ENCODE measurements around the gene TRAIP. TPM values are rescaled to one million over a fixed set of nuclear protein-coding genes. Genes with fewer than 3 reads are reported as not detected.

The TRAIP gene
- total and polyA plus RNA-seq, 5 donors, result 0.68 to 1.5 (median 1.2) TPM

DNA sequence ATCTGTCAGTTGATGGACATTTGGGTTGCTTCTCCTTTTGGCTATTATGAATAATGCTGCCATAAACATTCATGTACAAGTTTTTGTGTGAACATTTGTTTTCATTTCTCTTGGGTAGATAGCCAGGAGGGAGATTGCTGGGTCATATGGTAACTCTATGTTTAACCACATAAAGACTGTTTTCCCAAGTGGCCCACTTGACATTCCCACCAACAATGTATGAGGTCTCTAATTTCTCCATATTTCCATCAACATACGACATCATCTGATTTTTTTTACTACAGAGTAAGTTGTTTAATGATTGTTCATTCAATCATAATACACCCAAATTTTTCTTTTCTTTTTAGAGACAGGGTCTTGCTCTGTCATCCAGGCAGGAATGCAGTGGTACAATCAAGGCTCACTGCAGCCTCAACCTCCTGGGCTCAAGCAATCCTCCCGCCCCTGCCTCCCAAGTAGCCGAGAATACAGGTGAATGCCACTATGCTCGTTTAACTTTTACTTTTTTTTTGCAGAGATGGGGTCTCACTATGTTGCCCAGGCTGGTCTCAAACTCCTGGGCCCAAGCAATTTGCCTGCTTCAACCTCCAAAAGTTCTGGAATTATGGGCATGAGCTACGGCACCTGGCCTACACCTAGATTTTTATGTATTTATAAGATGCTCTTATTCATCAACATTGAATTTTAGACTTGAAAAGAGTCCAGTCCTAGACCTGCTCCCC, 76.8 kb downstream of the TRAIP start:
- Histone ChIP-seq H3K9me3 (ENCODE audit: control insufficient read depth, low read length) (no peaks in the 10 kb centered on the region), H3K27ac (ENCODE audit: low read length) (no peak overlapping the region), H3K4me1 (ENCODE audit: control insufficient read depth, insufficient read depth, low read length) (peaks cover 4% of the 10 kb centered on the region), H3K4me3 (ENCODE audit: low read length) (no peak overlapping the region), H3K27me3 (ENCODE audit: control insufficient read depth, insufficient read depth) (no peaks in the 10 kb centered on the region)
- 92% methylated on average over 5 of the region's 5 CpGs for WGBS
- ATAC-seq (no peak), DNase-seq (no peak)
- intact Hi-C loops (cut with DNase I), result no loop called here

Small RNA genes lying within 50 kb of the gene (microRNA-seq; reads per million reads assigned to microRNA genes)
- gene MIR5193, result 0 reads per million in 2 donors

Other genes starting within 250 kb of the TRAIP start
- gene APEH, start 182.2 kb downstream of the TRAIP start, total RNA-seq, result 100 to 1,000 TPM in 1 of 4 donors, 10 to 100 TPM in 3; 75.7 to 110 (median 93.6) TPM
- 37.4 TPM for gene APEH, start 182.2 kb downstream of the TRAIP start, polyA plus RNA-seq
- 1 to 10 TPM; 3.5 to 7.5 (median 6.6) TPM for gene MST1, start 167.1 kb downstream of the TRAIP start, total RNA-seq
- gene MST1, start 167.1 kb downstream of the TRAIP start, polyA plus RNA-seq, result 6.2 TPM
- gene RNF123, start 167.0 kb downstream of the TRAIP start, total RNA-seq, result 10 to 100 TPM; 36.6 to 44.6 (median 41.8) TPM
- gene RNF123, start 167.0 kb downstream of the TRAIP start, polyA plus RNA-seq, result 24.4 TPM
- under 1 TPM in 1 of 4 donors, not detected in 3; 0.09 TPM for gene AMIGO3, start 136.9 kb downstream of the TRAIP start, total RNA-seq
- gene AMIGO3, start 136.9 kb downstream of the TRAIP start, polyA plus RNA-seq, result 0.57 TPM
- 10 to 100 TPM; 12.6 to 34.7 (median 19.6) TPM for gene GMPPB, start 132.6 kb downstream of the TRAIP start, total RNA-seq
- gene GMPPB, start 132.6 kb downstream of the TRAIP start, polyA plus RNA-seq, result 13.2 TPM
- 10 to 100 TPM; 18.4 to 24.0 (median 21.7) TPM for gene IP6K1, start 70.0 kb downstream of the TRAIP start, total RNA-seq
- 14.6 TPM for gene IP6K1, start 70.0 kb downstream of the TRAIP start, polyA plus RNA-seq
- gene CDHR4, start 56.7 kb downstream of the TRAIP start, total RNA-seq, result under 1 TPM in 1 of 4 donors, not detected in 3; 0.29 TPM
- 0.07 TPM for gene CDHR4, start 56.7 kb downstream of the TRAIP start, polyA plus RNA-seq
- 1 to 10 TPM; 2.2 to 6.4 (median 4.6) TPM for gene INKA1, start 53.3 kb downstream of the TRAIP start, total RNA-seq
- gene INKA1, start 53.3 kb downstream of the TRAIP start, polyA plus RNA-seq, result 3.9 TPM
- gene UBA7, start 42.6 kb downstream of the TRAIP start, total RNA-seq, result 10 to 100 TPM; 25.5 to 40.5 (median 38.2) TPM
- gene UBA7, start 42.6 kb downstream of the TRAIP start, polyA plus RNA-seq, result 25.1 TPM
- gene CAMKV, start 13.3 kb upstream of the TRAIP start, total RNA-seq, result not detected
- not detected for gene CAMKV, start 13.3 kb upstream of the TRAIP start, polyA plus RNA-seq
- 1 to 10 TPM in 3 of 4 donors, under 1 TPM in 1; 0.94 to 2.7 (median 2.1) TPM for gene MST1R, start 47.3 kb upstream of the TRAIP start, total RNA-seq
- 1.9 TPM for gene MST1R, start 47.3 kb upstream of the TRAIP start, polyA plus RNA-seq
- 1 to 10 TPM; 7.4 to 9.0 (median 8.0) TPM for gene MON1A, start 73.2 kb upstream of the TRAIP start, total RNA-seq
- gene MON1A, start 73.2 kb upstream of the TRAIP start, polyA plus RNA-seq, result 8.2 TPM
- gene RBM6, start 83.6 kb upstream of the TRAIP start, total RNA-seq, result 10 to 100 TPM; 43.2 to 52.6 (median 46.9) TPM
- gene RBM6, start 83.6 kb upstream of the TRAIP start, polyA plus RNA-seq, result 53.1 TPM
- gene RBM5, start 232.4 kb upstream of the TRAIP start, total RNA-seq, result 10 to 100 TPM; 67.1 to 83.8 (median 76.6) TPM
- gene RBM5, start 232.4 kb upstream of the TRAIP start, polyA plus RNA-seq, result 54.9 TPM

Measured in right cardiac atrium (tissue), 5 donors.